ENCODE results near the gene SMURF2.

- TF ChIP-seq CTCF (conservative IDR thresholded peaks at IDR 0.05) (no peak), ZFX (IDR thresholded peaks at IDR 0.05) (no peak)
Observed at GRCh38 chr17:64621772-64622171, 40.3 kb downstream of the SMURF2 start.

Data from C4-2B (cell line).